ENCODE data around the gene BEST3. TPM values are rescaled to one million over a fixed set of nuclear protein-coding genes. Genes with fewer than 3 reads are reported as not detected.
A peak's percentile ranks its signal among the peaks of the same experiment; 100 is the strongest.

BEST3 gene
- total and polyA plus RNA-seq, 2 experiments from 2014 or later, result not detected

DNA sequence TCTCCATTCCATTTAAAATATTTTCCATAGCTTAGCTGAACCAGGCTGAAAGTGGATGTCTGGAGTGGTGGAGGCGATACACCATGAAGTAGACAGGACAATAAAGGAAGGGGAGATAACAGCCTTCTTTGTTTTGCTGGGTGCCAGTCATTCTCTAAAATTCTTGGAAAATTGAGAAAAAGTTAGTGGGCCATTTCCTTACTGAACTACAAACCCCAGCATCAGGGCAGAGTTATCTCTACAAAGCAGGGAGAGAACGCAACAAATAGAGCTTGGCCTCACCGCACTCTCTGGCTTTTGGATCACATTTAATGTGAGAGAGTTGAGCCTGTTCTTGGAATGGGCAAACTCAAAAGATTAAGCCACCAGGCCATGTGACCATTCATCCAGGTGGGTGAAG lies 47.2 kb downstream of the BEST3 start:
- ATAC-seq (no peak), DNase-seq (ENCODE audit: low spot score) (no peak)
- no peaks in the 10 kb centered on the region for H3K79me2 ChIP-seq (replicated peaks; ENCODE audit: insufficient read depth)
- no peak overlapping the region for H3K4me2 ChIP-seq
- TF ChIP-seq CREB1 (CRISPR knock-in tag; IDR thresholded peaks at IDR 0.05; ENCODE audit: low read depth) (no peak), POLR2AphosphoS5 (IDR thresholded peaks at IDR 0.05; ENCODE audit: low read depth) (no peak), EZH2phosphoT487 (IDR thresholded peaks at IDR 0.05; ENCODE audit: unreplicated experiment) (no peak), ZNF114 (CRISPR knock-in tag; IDR thresholded peaks at IDR 0.05) (no peak), ZNF462 (CRISPR knock-in tag; IDR thresholded peaks at IDR 0.05) (no peak), STAT1 (IDR thresholded peaks at IDR 0.05; ENCODE audit: unreplicated experiment) (no peak)
- TF ChIP-seq, protein P1, sequence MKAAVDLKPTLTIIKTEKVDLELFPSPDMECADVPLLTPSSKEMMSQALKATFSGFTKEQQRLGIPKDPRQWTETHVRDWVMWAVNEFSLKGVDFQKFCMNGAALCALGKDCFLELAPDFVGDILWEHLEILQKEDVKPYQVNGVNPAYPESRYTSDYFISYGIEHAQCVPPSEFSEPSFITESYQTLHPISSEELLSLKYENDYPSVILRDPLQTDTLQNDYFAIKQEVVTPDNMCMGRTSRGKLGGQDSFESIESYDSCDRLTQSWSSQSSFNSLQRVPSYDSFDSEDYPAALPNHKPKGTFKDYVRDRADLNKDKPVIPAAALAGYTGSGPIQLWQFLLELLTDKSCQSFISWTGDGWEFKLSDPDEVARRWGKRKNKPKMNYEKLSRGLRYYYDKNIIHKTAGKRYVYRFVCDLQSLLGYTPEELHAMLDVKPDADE (IDR thresholded peaks at IDR 0.05), result no peak
- no peak overlapping the region for H3K4me3 ChIP-seq
- H3K27me3 ChIP-seq (ENCODE audit: insufficient read depth), result no peaks in the 10 kb centered on the region
- no peaks in the 10 kb centered on the region for H3F3A ChIP-seq (replicated peaks; ENCODE audit: low read depth)
- H3K9me2 ChIP-seq (ENCODE audit: insufficient read depth), result no peaks in the 10 kb centered on the region; the same call in 1 of the 2 replicates
- H3K4me3 Mint-ChIP-seq, result no peak overlapping the region
- H3K27me3 Mint-ChIP-seq (ENCODE audit: insufficient read depth, low read depth, poor library complexity), result no peaks in the 10 kb centered on the region
- no peaks in the 10 kb centered on the region for H3K36me3 ChIP-seq (ENCODE audit: insufficient read depth)
- H3K27ac ChIP-seq (ENCODE audit: low read depth), result no peak overlapping the region
- no peaks in the 10 kb centered on the region for H4K20me1 ChIP-seq (replicated peaks; ENCODE audit: insufficient read depth)
- H2AFZ ChIP-seq, result peak overlapping the region; percentile 80; the same call in 1 of the 2 replicates
- no peaks in the 10 kb centered on the region for H3K9me3 Mint-ChIP-seq
- H3K4me1 Mint-ChIP-seq, result no peaks in the 10 kb centered on the region
- H3K4me1 ChIP-seq (ENCODE audit: insufficient read depth), result no peaks in the 10 kb centered on the region
- H3K27ac Mint-ChIP-seq, result no peak overlapping the region
- H3K36me3 Mint-ChIP-seq (ENCODE audit: low read depth), result no peaks in the 10 kb centered on the region

Measured in GM23338 (cell line).